Upper lobe of left lung (tissue), 4 donors: ENCODE results near the gene SLC23A3.

Source experiments
- EP300 ChIP-seq, 4 donors: sonication (generic); formaldehyde crosslinking; IDR thresholded peaks; one replicate each; pipeline ENCODE4 v1.5.1; 2017; ENCODE audit warnings: antibody characterized with exemption in 4 of 4, control low read depth in 2 of 4
- POLR2A ChIP-seq, 4 donors: fragments of 450-650 bp; IDR thresholded peaks; one replicate each; pipeline ENCODE4 v1.5.1; 2016 to 2017; ENCODE audit warnings: antibody characterized with exemption in 4 of 4, mild to moderate bottlenecking in 2 of 4
- POLR2AphosphoS5 ChIP-seq, 2 donors: sonication (generic); formaldehyde crosslinking; IDR thresholded peaks; one replicate each; pipeline ENCODE4 v1.5.1; 2017; ENCODE audit warnings: antibody characterized with exemption in 2 of 2
- TF ChIP-seq, protein P1 (sequence below), 6 experiments: fragments of 450-650 bp in 4 of 6; fragments of 200-600 bp in 2 of 6; sonication (generic) in 2 of 6; IDR thresholded peaks; one replicate each; pipeline ENCODE4 v1.5.1; 2016 to 2019; ENCODE audit warnings: antibody characterized with exemption in 6 of 6

DNA sequence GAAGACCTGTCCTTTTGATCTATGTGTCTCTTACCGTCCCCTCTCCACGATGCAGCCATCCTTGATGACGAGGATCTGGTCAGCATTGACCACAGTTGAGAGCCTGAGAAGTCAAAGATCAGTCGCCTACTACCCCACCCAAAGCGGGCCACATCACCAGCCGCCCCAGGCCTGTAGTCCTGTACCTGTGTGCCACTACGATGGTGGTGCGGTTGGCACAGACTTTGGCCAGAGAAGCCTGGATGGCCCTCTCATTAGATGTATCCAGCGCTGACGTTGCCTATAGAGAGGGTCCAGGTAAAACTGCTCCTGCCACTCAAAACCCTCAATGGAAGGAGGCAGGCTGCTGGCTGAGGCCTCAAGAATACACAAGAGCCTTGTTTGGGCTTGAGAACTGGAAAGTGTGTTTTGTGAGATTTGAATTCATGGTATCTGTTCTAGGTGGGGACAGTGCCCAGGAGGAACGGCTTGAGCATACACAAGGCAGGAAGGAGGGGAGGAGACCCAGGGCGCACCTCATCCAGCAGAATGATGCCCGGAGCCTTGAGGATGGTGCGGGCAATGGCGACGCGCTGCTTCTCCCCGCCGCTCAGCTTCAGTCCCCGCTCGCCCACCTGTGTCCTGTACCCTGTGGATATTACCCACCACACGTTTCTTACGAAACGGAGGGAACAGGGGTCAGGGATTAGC is 40.5 kb upstream of the SLC23A3 start:
- TF ChIP-seq, protein P1, sequence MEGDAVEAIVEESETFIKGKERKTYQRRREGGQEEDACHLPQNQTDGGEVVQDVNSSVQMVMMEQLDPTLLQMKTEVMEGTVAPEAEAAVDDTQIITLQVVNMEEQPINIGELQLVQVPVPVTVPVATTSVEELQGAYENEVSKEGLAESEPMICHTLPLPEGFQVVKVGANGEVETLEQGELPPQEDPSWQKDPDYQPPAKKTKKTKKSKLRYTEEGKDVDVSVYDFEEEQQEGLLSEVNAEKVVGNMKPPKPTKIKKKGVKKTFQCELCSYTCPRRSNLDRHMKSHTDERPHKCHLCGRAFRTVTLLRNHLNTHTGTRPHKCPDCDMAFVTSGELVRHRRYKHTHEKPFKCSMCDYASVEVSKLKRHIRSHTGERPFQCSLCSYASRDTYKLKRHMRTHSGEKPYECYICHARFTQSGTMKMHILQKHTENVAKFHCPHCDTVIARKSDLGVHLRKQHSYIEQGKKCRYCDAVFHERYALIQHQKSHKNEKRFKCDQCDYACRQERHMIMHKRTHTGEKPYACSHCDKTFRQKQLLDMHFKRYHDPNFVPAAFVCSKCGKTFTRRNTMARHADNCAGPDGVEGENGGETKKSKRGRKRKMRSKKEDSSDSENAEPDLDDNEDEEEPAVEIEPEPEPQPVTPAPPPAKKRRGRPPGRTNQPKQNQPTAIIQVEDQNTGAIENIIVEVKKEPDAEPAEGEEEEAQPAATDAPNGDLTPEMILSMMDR (IDR thresholded peaks at IDR 0.05), result no peak
- TF ChIP-seq POLR2A (IDR thresholded peaks at IDR 0.05) (no peak), EP300 (IDR thresholded peaks at IDR 0.05) (no peak), POLR2AphosphoS5 (IDR thresholded peaks at IDR 0.05) (no peak)
